Measurements from ENCODE around the gene CALB2. TPM values are rescaled to one million over a fixed set of nuclear protein-coding genes. Genes with fewer than 3 reads are reported as not detected.

The CALB2 gene
- total and polyA plus RNA-seq, 2 donors (not counting 1 experiment from before 2014, with no cell fraction given): not detected

- Histone ChIP-seq H3K27me3 (replicated peaks in 1 of 4; ENCODE audit: control extremely low read depth in 1 of 4, control insufficient read depth in 3 of 4, insufficient read depth in 4 of 4, low read length in 3 of 4) (peaks cover 0 to 41% (median 8%) of the 10 kb centered on the region in 4 experiments), H3K4me2 (replicated peaks; ENCODE audit: low read depth, low read length, poor library complexity, severe bottlenecking) (no peak overlapping the region), H3K27ac (ENCODE audit: low read length in 2 of 2) (no peak overlapping the region), H3K36me3 (replicated peaks in 1 of 2; ENCODE audit: control extremely low read depth in 1 of 2, control insufficient read depth in 1 of 2, extremely low read depth in 1 of 2, insufficient read depth in 2 of 2, low read length in 1 of 2) (no peaks in the 10 kb centered on the region), H2AFZ (ENCODE audit: insufficient read depth, low read depth, low read length, poor library complexity, severe bottlenecking) (no peak overlapping the region), H4K20me1 (ENCODE audit: control insufficient read depth, insufficient read depth, low read length, poor library complexity, severe bottlenecking) (no peaks in the 10 kb centered on the region), H3K9me3 (ENCODE audit: control extremely low read depth in 1 of 3, control insufficient read depth in 2 of 3, insufficient read depth in 1 of 3, low read length in 2 of 3) (peaks cover 0 to 18% (median 0%) of the 10 kb centered on the region in 3 donors), H3K9ac (ENCODE audit: low read length) (no peak overlapping the region), H3K79me2 (ENCODE audit: control insufficient read depth, insufficient read depth, low read length) (no peaks in the 10 kb centered on the region), H3K4me1 (ENCODE audit: control insufficient read depth in 2 of 2, insufficient read depth in 2 of 2, low read length in 2 of 2) (peaks cover 0 to 4% of the 10 kb centered on the region in 2 donors), H3K4me3 (ENCODE audit: control extremely low read depth in 1 of 5, extremely low read depth in 1 of 5, insufficient read depth in 1 of 5, low read depth in 2 of 5, low read length in 4 of 5) (no peak overlapping the region)
- intact Hi-C loops (cut with micrococcal nuclease): no loop called here
- Mint-ChIP-seq H3K4me3 (no peak overlapping the region), H3K27me3 (peaks cover 54% of the 10 kb centered on the region), H3K4me1 (peaks cover 4% of the 10 kb centered on the region), H3K27ac (no peak overlapping the region), H3K9me3 (ENCODE audit: insufficient read depth) (no peaks in the 10 kb centered on the region)
- WGBS (ENCODE audit: insufficient coverage): 56% methylated on average over 8 of the region's 12 CpGs
- ChIA-PET CTCF (interaction anchor here (0.9 to 1.7 kb wide), 2 partner anchors 9 to 14 kb away, joined by 3 to 5 read pairs; no protein-coding TSS in a partner anchor), POLR2A (no interaction called here)
- DNase-seq (no peak), ATAC-seq (ENCODE audit: low read depth) (no peak)
- TF ChIP-seq, protein P1, sequence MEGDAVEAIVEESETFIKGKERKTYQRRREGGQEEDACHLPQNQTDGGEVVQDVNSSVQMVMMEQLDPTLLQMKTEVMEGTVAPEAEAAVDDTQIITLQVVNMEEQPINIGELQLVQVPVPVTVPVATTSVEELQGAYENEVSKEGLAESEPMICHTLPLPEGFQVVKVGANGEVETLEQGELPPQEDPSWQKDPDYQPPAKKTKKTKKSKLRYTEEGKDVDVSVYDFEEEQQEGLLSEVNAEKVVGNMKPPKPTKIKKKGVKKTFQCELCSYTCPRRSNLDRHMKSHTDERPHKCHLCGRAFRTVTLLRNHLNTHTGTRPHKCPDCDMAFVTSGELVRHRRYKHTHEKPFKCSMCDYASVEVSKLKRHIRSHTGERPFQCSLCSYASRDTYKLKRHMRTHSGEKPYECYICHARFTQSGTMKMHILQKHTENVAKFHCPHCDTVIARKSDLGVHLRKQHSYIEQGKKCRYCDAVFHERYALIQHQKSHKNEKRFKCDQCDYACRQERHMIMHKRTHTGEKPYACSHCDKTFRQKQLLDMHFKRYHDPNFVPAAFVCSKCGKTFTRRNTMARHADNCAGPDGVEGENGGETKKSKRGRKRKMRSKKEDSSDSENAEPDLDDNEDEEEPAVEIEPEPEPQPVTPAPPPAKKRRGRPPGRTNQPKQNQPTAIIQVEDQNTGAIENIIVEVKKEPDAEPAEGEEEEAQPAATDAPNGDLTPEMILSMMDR (IDR thresholded peaks at IDR 0.05): no peak
- TF ChIP-seq EZH2 (IDR thresholded peaks at IDR 0.05; ENCODE audit: borderline replicate concordance, insufficient read depth, low read depth, low read length, poor library complexity, severe bottlenecking): no peak
Observed at GRCh38 chr16:71426880-71427615, 68.5 kb downstream of the CALB2 start.

DNA sequence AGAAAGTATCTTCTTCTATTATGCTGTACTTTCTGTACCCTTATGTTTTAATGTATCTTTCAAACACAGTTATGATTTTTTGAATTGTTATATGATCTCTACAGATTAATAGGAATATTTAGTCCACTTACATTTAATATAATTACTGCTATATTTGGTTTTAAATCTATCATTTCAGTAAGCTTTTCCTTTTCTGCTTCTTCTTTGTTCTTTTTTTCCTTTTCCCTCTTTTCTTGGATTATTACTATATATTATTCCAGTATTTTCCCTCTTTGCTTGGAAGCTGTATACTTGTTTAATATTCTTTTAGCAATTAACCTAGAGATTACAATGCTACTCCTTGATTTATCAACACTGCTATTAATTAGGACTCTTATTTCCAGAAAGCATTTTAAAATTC, 69.9 kb downstream of the CALB2 start:
- TF ChIP-seq, protein P1 (IDR thresholded peaks at IDR 0.05): no peak
- TF ChIP-seq EZH2 (IDR thresholded peaks at IDR 0.05; ENCODE audit: borderline replicate concordance, insufficient read depth, low read depth, low read length, poor library complexity, severe bottlenecking): no peak
- intact Hi-C loops (cut with micrococcal nuclease): no loop called here
- DNase-seq: no peak
- POLR2A ChIA-PET: no interaction called here
- H3K9ac ChIP-seq (ENCODE audit: low read length): no peak overlapping the region
- H3K27ac Mint-ChIP-seq: no peak overlapping the region
- CTCF ChIA-PET: no interaction called here
- H3K27ac ChIP-seq (ENCODE audit: low read length in 2 of 2): no peak overlapping the region
- peaks cover 4% of the 10 kb centered on the region for H3K4me1 Mint-ChIP-seq
- H3K27me3 Mint-ChIP-seq: peaks cover 60% of the 10 kb centered on the region
- H3K27me3 ChIP-seq (replicated peaks in 1 of 4; ENCODE audit: control extremely low read depth in 1 of 4, control insufficient read depth in 3 of 4, insufficient read depth in 4 of 4, low read length in 3 of 4): peaks cover 0 to 43% (median 8%) of the 10 kb centered on the region in 4 experiments
- H4K20me1 ChIP-seq (ENCODE audit: control insufficient read depth, insufficient read depth, low read length, poor library complexity, severe bottlenecking): no peaks in the 10 kb centered on the region
- H3K4me2 ChIP-seq (replicated peaks; ENCODE audit: low read depth, low read length, poor library complexity, severe bottlenecking): no peak overlapping the region
- H3K4me3 ChIP-seq (ENCODE audit: control extremely low read depth in 1 of 5, extremely low read depth in 1 of 5, insufficient read depth in 1 of 5, low read depth in 2 of 5, low read length in 4 of 5): no peak overlapping the region
- no peak for ATAC-seq (ENCODE audit: low read depth)
- H3K4me1 ChIP-seq (ENCODE audit: control insufficient read depth in 2 of 2, insufficient read depth in 2 of 2, low read length in 2 of 2): peaks cover 0 to 4% of the 10 kb centered on the region in 2 donors
- no peak overlapping the region for H3K4me3 Mint-ChIP-seq
- H2AFZ ChIP-seq (ENCODE audit: insufficient read depth, low read depth, low read length, poor library complexity, severe bottlenecking): no peak overlapping the region
- H3K9me3 ChIP-seq (ENCODE audit: control extremely low read depth in 1 of 3, control insufficient read depth in 2 of 3, insufficient read depth in 1 of 3, low read length in 2 of 3): peaks cover 0 to 18% (median 0%) of the 10 kb centered on the region in 3 donors
- H3K9me3 Mint-ChIP-seq (ENCODE audit: insufficient read depth): no peaks in the 10 kb centered on the region
- no peaks in the 10 kb centered on the region for H3K36me3 ChIP-seq (replicated peaks in 1 of 2; ENCODE audit: control extremely low read depth in 1 of 2, control insufficient read depth in 1 of 2, extremely low read depth in 1 of 2, insufficient read depth in 2 of 2, low read length in 1 of 2)
- H3K79me2 ChIP-seq (ENCODE audit: control insufficient read depth, insufficient read depth, low read length): no peaks in the 10 kb centered on the region
